ENCODE data around the gene NFE2. TPM values are rescaled to one million over a fixed set of nuclear protein-coding genes. Genes with fewer than 3 reads are reported as not detected.
A peak's percentile ranks its signal among the peaks of the same experiment; 100 is the strongest.

Gene NFE2
- total RNA-seq, 1 donor from 2014 or later, result not detected

DNA sequence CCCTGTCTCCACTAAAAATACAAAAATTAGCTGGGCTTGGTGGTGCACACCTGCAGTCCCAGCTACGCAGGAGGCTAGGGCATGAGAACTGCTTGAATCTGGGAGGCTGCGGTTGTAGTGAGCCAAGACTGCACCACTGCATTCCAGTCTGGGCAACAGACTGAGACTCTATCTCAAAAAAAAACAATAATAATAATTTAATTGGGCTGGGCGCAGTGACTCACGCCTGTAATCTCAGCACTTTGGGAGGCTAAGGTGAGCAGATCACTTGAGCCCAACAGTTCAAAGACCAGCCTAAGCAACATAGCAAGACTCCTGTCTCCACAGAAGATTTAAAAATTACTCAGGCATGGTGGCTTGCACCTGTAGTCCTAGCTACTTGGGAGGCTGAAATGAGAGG is 47.6 kb downstream of the NFE2 start:
- DNase-seq (ENCODE audit: low read depth in 2 of 2), result no peak

DNA sequence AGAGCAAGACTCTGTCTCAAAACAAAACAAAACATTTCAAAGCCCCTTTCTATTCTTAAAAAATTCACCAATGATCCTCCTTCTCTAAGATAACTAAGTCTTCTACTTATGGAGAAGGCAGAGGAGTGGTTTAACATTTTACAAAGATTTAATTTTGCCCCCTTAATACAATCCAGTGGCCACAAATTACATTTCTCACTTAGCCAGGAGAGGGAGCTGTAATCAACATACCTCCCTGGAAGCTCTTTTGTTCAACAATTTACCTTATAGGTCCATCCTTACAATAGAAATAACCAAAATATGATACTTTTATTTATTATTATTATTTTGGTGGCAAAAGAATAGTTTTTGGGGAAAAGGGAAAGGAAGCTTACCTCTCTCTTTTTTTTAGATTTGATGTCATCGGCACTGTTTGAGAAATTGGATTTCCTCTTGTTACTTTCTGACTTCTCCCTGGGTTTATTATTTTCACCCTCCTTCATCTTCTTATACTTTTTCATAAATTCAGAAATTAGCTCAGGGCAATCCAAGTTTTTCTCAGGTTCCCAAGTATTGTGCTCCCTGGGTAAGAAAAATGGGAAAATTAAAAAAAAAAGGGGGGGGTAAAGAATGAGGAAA is 49.0 kb downstream of the NFE2 start:
- peak; percentile 71 to 75 for DNase-seq (ENCODE audit: low read depth in 2 of 2)

DNA sequence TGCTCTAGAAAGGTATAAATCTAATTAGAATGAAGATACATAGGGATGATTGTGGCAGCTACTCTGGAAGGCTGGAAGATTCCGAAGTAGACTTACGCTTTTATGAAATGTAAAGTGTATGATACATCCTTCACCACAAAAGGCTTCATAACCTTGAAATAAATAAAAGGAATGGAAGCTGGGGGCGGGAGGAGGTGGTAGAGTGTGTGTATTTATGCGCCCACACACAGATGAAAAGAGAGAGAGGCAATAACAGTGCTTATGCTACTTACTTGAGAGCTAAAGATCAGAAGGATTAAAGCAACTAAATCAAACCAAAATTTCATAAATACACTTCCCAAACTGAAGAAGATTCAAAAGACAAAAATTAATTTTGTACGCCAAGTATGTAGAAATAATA is 51.3 kb downstream of the NFE2 start:
- no peak for DNase-seq (ENCODE audit: low read depth in 2 of 2)

DNA sequence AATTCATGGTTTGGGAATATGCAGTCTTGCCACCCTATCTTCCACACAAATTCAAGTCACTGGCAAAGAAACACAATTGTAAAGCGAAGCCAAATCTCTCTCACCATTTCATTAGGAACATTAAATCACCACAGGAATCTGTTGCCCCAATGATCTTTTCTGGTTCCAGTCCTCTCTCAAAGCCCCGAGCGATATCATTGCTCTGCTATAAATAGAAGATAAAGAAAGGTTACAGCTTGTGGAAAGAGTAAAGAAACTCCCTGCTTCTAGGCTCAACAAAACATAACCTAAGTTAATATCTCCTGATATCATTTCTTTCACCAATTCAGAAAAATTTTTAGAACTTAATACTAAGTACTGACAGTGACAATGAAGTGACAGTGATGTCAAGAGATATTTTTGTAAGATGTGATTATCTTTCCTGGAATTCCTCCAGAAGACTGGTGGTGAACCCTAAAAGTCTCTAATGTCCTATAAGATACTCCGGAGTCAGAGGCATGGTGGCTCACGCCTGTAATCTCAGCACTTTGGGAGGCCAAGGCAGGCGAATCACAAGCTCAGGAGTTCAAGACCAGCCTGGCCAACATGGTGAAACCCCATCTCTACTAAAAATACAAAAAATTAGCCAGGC is 54.7 kb downstream of the NFE2 start:
- no peak for DNase-seq (ENCODE audit: low read depth in 2 of 2)

Other genes with a start within 250 kb of the NFE2 start
- gene HOXC4, start 247.2 kb downstream of the NFE2 start, total RNA-seq, result not detected in 2 replicates
- gene SMUG1, start 112.0 kb downstream of the NFE2 start, total RNA-seq, result 15.7 and 21.2 TPM in 2 replicates
- 25.1 and 26.6 TPM in 2 replicates for gene CBX5, start 20.9 kb downstream of the NFE2 start, total RNA-seq
- 239 and 374 TPM in 2 replicates for gene HNRNPA1, start 20.3 kb downstream of the NFE2 start, total RNA-seq
- gene COPZ1, start 24.1 kb upstream of the NFE2 start, total RNA-seq, result 75.0 and 78.2 TPM in 2 replicates
- under 0.01 TPM in 1 of 2 replicates, not detected in the other for gene GPR84, start 63.5 kb upstream of the NFE2 start, total RNA-seq
- 0.65 and 0.99 TPM in 2 replicates for gene ZNF385A, start 83.7 kb upstream of the NFE2 start, total RNA-seq
- gene ITGA5, start 118.3 kb upstream of the NFE2 start, total RNA-seq, result 257 and 294 TPM in 2 replicates
- not detected in 2 replicates for gene GTSF1, start 172.6 kb upstream of the NFE2 start, total RNA-seq
- gene NCKAP1L, start 196.7 kb upstream of the NFE2 start, total RNA-seq, result under 0.01 TPM in 1 of 2 replicates, not detected in the other
- gene PDE1B, start 248.6 kb upstream of the NFE2 start, total RNA-seq, result not detected in 2 replicates